ENCODE measurements around the gene TSKS.

Gene TSKS
- total RNA-seq: 0 to 1.7 (median 0.97) reads per million in 3 donors

DNA sequence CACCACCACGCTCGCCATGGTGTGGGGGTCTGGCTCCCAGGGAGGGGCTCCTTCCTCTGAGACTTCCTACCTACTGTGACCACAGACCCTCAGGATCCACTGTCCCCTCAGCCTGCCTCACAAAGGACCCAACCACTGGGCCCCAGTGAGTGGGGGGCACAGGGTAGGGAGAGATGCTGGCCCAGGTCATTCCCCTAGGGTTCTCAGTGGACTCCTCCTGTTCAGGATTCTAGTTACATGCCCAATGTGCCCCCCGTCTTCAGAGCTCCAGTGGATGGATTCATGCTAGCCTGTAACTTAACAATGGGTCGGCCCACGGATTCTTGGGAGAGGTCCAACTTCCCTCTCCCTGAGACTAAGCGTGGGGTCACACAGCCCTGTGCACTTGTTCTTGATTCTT is at the start of gene TSKS:
Gene TSKS (minus strand): TSS at position 77 of the 400 bp plus-strand sequence. CDS start 59 bp downstream, at position 18.
- H3K4me1 ChIP-seq (ENCODE audit: control insufficient read depth, insufficient read depth, low read length, poor library complexity, severe bottlenecking): peaks cover 16% of the 10 kb centered on the region
- no peak within 1 kb of the TSS for H3K27ac ChIP-seq (ENCODE audit: insufficient read depth, low read length, poor library complexity, severe bottlenecking)
- no peaks in the 10 kb centered on the region for H3K36me3 ChIP-seq (ENCODE audit: control insufficient read depth, insufficient read depth, low read length)
- H3K9me3 ChIP-seq (ENCODE audit: control insufficient read depth, low read length): no peaks in the 10 kb centered on the region
- H3K27me3 ChIP-seq (replicated peaks; ENCODE audit: control insufficient read depth, insufficient read depth, low read length, poor library complexity, severe bottlenecking): no peaks in the 10 kb centered on the region
- DNase-seq: no peak
- no peak within 1 kb of the TSS for H3K4me3 ChIP-seq (ENCODE audit: insufficient read depth, low read depth, low read length, poor library complexity, severe bottlenecking)

DNA sequence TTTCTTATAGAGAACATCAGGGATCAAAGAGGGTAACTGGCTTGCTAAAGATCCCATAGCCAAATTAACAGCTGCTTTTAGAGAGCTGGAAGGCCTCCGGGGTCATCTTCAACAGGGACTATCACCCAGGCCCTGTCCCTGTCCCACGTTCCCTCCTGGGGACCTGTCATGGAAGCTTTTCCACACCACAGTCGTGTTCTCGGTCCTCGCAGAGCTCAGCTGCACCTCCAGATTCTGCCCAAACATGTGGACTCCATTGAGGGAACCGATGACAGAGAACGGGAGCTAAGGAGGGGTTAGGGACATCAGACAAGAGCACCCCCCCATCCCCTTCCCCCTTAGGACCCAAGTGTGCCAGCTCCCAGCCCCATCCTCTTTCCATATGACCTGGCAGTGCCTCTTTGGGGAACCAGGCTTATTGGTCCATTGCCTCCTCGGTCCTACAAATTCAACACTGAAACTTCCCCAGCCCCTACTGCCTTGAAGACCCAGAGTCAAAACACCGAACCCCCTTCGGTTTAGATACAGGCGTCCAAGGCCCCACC is 49.4 kb upstream of the TSKS start:
- peaks cover 14% of the 10 kb centered on the region for H3K4me1 ChIP-seq (ENCODE audit: control insufficient read depth, insufficient read depth, low read length, poor library complexity, severe bottlenecking)
- no peak for DNase-seq

GRCh38 chr19:49811328-49811727 is 48.2 kb upstream of the TSKS start:
- H3K27me3 ChIP-seq (replicated peaks; ENCODE audit: control insufficient read depth, insufficient read depth, low read length, poor library complexity, severe bottlenecking): no peaks in the 10 kb centered on the region
- H3K9me3 ChIP-seq (ENCODE audit: control insufficient read depth, low read length): no peaks in the 10 kb centered on the region
- no peak overlapping the region for H3K27ac ChIP-seq (ENCODE audit: insufficient read depth, low read length, poor library complexity, severe bottlenecking)
- no peaks in the 10 kb centered on the region for H3K36me3 ChIP-seq (ENCODE audit: control insufficient read depth, insufficient read depth, low read length)
- no peak overlapping the region for H3K4me3 ChIP-seq (ENCODE audit: insufficient read depth, low read depth, low read length, poor library complexity, severe bottlenecking)
- H3K4me1 ChIP-seq (ENCODE audit: control insufficient read depth, insufficient read depth, low read length, poor library complexity, severe bottlenecking): peaks cover 14% of the 10 kb centered on the region
- no peak for DNase-seq

More for the DNA sequence above, 49.4 kb upstream of the TSKS start:
- peak overlapping the region; percentile 69 for H3K4me3 ChIP-seq (ENCODE audit: insufficient read depth, low read depth, low read length, poor library complexity, severe bottlenecking)
- peak overlapping the region; percentile 96 for H3K27ac ChIP-seq (ENCODE audit: insufficient read depth, low read length, poor library complexity, severe bottlenecking)
- H3K27me3 ChIP-seq (replicated peaks; ENCODE audit: control insufficient read depth, insufficient read depth, low read length, poor library complexity, severe bottlenecking): no peaks in the 10 kb centered on the region
- H3K36me3 ChIP-seq (ENCODE audit: control insufficient read depth, insufficient read depth, low read length): no peaks in the 10 kb centered on the region
- H3K9me3 ChIP-seq (ENCODE audit: control insufficient read depth, low read length): no peaks in the 10 kb centered on the region

DNA sequence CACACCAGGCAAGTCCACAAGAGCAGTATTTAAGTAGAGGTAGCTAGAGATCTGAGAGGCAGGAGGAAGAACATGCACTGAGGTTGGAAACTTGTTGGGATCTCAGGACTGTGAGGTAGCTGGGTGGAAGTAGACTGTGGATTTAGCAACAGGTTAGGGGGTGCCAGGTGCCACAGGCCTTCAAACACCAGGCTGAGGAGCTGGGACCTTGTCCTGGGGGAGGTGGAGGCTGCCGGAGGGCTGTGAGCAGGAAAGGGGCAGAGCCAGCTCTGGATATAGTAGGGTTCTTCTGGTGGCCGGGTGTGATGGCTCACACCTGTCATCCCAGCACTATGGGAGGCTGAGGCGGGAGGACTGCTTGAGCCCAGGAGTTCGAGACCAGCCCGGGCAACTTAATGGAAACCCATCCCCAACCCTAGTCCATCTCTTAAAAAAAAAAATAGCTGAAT is 46.9 kb upstream of the TSKS start:
- no peak for DNase-seq
- H3K9me3 ChIP-seq (ENCODE audit: control insufficient read depth, low read length): no peaks in the 10 kb centered on the region
- H3K4me1 ChIP-seq (ENCODE audit: control insufficient read depth, insufficient read depth, low read length, poor library complexity, severe bottlenecking): peaks cover 14% of the 10 kb centered on the region
- no peaks in the 10 kb centered on the region for H3K27me3 ChIP-seq (replicated peaks; ENCODE audit: control insufficient read depth, insufficient read depth, low read length, poor library complexity, severe bottlenecking)
- H3K4me3 ChIP-seq (ENCODE audit: insufficient read depth, low read depth, low read length, poor library complexity, severe bottlenecking): peak overlapping the region; percentile 54
- H3K27ac ChIP-seq (ENCODE audit: insufficient read depth, low read length, poor library complexity, severe bottlenecking): no peak overlapping the region
- H3K36me3 ChIP-seq (ENCODE audit: control insufficient read depth, insufficient read depth, low read length): no peaks in the 10 kb centered on the region

DNA sequence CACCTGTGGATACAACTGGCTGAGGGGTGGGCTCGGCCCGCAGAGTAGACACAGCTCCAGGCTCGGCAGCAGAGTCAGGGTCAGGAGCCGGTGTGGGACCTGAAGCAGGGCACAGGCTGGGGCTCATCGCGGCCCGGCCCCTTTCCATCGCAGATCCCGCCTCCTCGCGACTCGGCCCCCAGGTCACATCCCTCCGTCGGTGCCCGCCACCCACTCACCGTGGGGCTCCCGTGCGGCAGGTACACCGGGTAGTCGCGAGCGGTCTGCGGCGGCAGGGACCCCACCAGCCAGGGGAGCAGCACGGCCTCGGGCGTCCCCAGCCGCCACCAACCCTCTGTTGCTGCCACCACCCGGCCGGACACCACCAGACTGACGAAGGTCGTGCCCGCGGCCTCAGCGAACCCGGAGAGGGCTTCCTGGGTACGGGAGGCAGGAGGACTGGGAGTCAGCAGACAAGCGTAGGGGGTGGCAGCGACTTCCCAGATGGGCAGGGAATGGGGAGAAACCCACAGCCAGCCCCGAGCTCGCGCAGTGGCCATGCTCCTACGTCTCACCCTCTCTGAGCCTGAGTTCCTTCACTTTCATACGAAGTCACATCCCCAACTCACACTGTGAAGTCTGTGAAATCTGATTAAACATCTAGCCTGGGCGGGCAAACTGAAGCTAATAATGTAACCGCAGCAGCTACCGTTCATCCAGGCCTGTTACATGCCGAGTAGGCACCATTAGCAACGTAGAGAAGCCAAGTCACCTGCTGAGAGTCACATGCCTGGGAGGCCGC is 46.2 kb upstream of the TSKS start:
- peak; percentile 29 to 39 (median 32) for DNase-seq

DNA sequence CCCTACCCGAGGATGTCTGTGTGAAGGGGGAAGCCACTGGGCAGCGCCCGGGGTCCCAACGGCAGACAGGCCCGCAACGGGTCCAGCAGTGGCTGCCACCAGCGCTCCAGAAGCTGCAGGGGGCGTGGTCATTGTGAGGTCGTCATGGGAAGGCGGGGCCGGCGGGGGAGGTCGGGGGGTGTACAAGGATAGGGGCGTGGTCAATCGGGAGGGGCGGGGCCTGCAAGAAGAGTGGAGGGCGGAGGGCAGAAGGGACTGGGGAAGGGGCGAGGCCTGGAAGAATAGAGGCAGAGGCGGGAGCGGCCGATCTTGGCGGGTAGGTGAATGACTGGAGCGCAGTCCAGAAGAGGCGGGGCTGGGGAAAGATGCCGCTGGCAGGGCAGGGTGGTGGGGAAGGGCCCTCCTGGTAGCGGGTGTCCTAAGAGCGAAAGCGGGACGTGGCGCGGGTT is 45.6 kb upstream of the TSKS start:
- Histone ChIP-seq H3K4me1 (ENCODE audit: control insufficient read depth, insufficient read depth, low read length, poor library complexity, severe bottlenecking) (peaks cover 10% of the 10 kb centered on the region), H3K36me3 (ENCODE audit: control insufficient read depth, insufficient read depth, low read length) (peaks cover 3% of the 10 kb centered on the region), H3K27ac (ENCODE audit: insufficient read depth, low read length, poor library complexity, severe bottlenecking) (peak overlapping the region; percentile 67), H3K4me3 (ENCODE audit: insufficient read depth, low read depth, low read length, poor library complexity, severe bottlenecking) (peak overlapping the region; percentile 54), H3K9me3 (ENCODE audit: control insufficient read depth, low read length) (no peaks in the 10 kb centered on the region), H3K27me3 (replicated peaks; ENCODE audit: control insufficient read depth, insufficient read depth, low read length, poor library complexity, severe bottlenecking) (no peaks in the 10 kb centered on the region)
- peak; percentile 76 to 92 (median 81) for DNase-seq

More for the DNA sequence above, 46.2 kb upstream of the TSKS start:
- Histone ChIP-seq H3K4me1 (ENCODE audit: control insufficient read depth, insufficient read depth, low read length, poor library complexity, severe bottlenecking) (peaks cover 14% of the 10 kb centered on the region), H3K36me3 (ENCODE audit: control insufficient read depth, insufficient read depth, low read length) (no peaks in the 10 kb centered on the region), H3K9me3 (ENCODE audit: control insufficient read depth, low read length) (no peaks in the 10 kb centered on the region), H3K27ac (ENCODE audit: insufficient read depth, low read length, poor library complexity, severe bottlenecking) (peak overlapping the region; percentile 67), H3K4me3 (ENCODE audit: insufficient read depth, low read depth, low read length, poor library complexity, severe bottlenecking) (peak overlapping the region; percentile 54), H3K27me3 (replicated peaks; ENCODE audit: control insufficient read depth, insufficient read depth, low read length, poor library complexity, severe bottlenecking) (no peaks in the 10 kb centered on the region)

- Histone ChIP-seq H3K27me3 (replicated peaks; ENCODE audit: control insufficient read depth, insufficient read depth, low read length, poor library complexity, severe bottlenecking) (no peaks in the 10 kb centered on the region), H3K36me3 (ENCODE audit: control insufficient read depth, insufficient read depth, low read length) (peaks cover 9% of the 10 kb centered on the region), H3K9me3 (ENCODE audit: control insufficient read depth, low read length) (no peaks in the 10 kb centered on the region), H3K4me1 (ENCODE audit: control insufficient read depth, insufficient read depth, low read length, poor library complexity, severe bottlenecking) (peaks cover 10% of the 10 kb centered on the region), H3K27ac (ENCODE audit: insufficient read depth, low read length, poor library complexity, severe bottlenecking) (peak overlapping the region; percentile 35), H3K4me3 (ENCODE audit: insufficient read depth, low read depth, low read length, poor library complexity, severe bottlenecking) (no peak overlapping the region)
- DNase-seq: no peak
Observed at GRCh38 chr19:49807904-49808675, 45.0 kb upstream of the TSKS start.

DNA sequence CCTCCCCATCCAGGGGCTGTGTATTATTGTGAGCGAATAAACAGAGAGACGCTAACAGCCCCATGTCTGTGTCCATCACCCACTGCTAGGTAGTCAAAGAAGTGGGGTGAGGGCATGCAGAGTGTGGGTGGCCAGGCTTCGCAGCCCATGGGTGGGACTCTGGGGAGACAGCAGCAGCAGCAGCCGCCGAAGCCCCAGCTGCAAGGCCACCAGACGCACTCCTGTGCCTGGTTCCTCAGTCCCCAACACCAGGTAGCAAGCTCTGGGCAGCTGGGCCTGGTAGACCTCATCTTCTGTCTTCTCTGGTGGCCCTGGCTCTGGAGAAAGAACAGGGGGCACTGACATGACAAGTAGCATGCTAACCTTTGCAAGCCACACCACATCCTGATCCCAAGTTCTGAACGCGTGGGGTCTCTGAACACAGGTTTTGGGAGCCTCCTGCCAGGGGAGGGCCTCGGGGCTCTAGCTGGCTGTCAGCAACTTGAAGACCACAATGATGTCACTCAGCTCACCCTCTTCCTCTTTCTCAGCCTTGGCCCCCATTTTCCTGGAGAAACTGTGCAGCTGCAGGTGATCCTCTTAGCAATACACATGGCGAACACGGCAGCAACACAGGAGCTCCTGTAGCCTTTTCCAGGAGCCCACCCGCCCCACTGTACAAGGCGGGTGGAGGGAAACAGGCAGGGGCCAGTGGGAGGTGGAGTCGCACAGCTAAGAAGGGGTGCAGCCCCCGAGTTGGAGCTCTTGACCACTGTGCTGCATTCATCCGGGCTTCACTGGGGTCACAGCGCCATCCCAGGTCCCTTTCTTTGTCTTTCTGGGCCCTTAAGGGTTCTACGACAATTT is 44.2 kb upstream of the TSKS start:
- peaks cover 4% of the 10 kb centered on the region for H3K4me1 ChIP-seq (ENCODE audit: control insufficient read depth, insufficient read depth, low read length, poor library complexity, severe bottlenecking)
- peaks cover 13% of the 10 kb centered on the region for H3K36me3 ChIP-seq (ENCODE audit: control insufficient read depth, insufficient read depth, low read length)
- H3K27ac ChIP-seq (ENCODE audit: insufficient read depth, low read length, poor library complexity, severe bottlenecking): no peak overlapping the region
- H3K27me3 ChIP-seq (replicated peaks; ENCODE audit: control insufficient read depth, insufficient read depth, low read length, poor library complexity, severe bottlenecking): no peaks in the 10 kb centered on the region
- no peak overlapping the region for H3K4me3 ChIP-seq (ENCODE audit: insufficient read depth, low read depth, low read length, poor library complexity, severe bottlenecking)
- H3K9me3 ChIP-seq (ENCODE audit: control insufficient read depth, low read length): no peaks in the 10 kb centered on the region
- no peak for DNase-seq

DNA sequence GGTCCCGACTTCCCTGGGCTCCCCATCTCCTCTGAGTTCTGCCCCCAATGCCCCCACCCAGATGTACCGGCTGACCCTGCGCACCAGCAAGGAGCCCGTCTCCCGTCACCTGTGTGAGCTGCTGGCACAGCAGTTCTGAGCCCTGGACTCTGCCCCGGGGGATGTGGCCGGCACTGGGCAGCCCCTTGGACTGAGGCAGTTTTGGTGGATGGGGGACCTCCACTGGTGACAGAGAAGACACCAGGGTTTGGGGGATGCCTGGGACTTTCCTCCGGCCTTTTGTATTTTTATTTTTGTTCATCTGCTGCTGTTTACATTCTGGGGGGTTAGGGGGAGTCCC is 43.5 kb upstream of the TSKS start:
- Histone ChIP-seq H3K4me3 (ENCODE audit: insufficient read depth, low read depth, low read length, poor library complexity, severe bottlenecking) (no peak overlapping the region), H3K36me3 (ENCODE audit: control insufficient read depth, insufficient read depth, low read length) (peaks cover 17% of the 10 kb centered on the region), H3K9me3 (ENCODE audit: control insufficient read depth, low read length) (no peaks in the 10 kb centered on the region), H3K4me1 (ENCODE audit: control insufficient read depth, insufficient read depth, low read length, poor library complexity, severe bottlenecking) (peaks cover 4% of the 10 kb centered on the region), H3K27me3 (replicated peaks; ENCODE audit: control insufficient read depth, insufficient read depth, low read length, poor library complexity, severe bottlenecking) (no peaks in the 10 kb centered on the region), H3K27ac (ENCODE audit: insufficient read depth, low read length, poor library complexity, severe bottlenecking) (no peak overlapping the region)
- DNase-seq: no peak
